Measurements from ENCODE around the gene PAK4. TPM values are rescaled to one million over a fixed set of nuclear protein-coding genes. Genes with fewer than 3 reads are reported as not detected.
A peak's percentile ranks its signal among the peaks of the same experiment; 100 is the strongest.

PAK4 gene
- total RNA-seq, 1 donor from 2014 or later = 8.5 TPM

DNA sequence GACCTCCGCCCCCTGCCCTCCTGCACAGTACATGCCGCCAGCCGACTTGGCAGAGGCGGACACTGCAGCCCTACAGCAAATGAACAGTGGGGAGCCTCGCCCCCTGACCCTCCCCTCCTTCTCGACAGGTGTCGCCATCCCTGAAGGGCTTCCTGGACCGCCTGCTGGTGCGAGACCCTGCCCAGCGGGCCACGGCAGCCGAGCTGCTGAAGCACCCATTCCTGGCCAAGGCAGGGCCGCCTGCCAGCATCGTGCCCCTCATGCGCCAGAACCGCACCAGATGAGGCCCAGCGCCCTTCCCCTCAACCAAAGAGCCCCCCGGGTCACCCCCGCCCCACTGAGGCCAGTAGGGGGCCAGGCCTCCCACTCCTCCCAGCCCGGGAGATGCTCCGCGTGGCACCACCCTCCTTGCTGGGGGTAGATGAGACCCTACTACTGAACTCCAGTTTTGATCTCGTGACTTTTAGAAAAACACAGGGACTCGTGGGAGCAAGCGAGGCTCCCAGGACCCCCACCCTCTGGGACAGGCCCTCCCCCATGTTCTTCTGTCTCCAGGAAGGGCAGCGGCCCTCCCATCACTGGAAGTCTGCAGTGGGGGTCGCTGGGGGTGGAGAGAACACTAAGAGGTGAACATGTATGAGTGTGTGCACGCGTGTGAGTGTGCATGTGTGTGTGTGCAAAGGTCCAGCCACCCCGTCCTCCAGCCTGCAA lies 52.9 kb downstream of the PAK4 start:
- DNase-seq (ENCODE audit: low read depth) = no peak

DNA sequence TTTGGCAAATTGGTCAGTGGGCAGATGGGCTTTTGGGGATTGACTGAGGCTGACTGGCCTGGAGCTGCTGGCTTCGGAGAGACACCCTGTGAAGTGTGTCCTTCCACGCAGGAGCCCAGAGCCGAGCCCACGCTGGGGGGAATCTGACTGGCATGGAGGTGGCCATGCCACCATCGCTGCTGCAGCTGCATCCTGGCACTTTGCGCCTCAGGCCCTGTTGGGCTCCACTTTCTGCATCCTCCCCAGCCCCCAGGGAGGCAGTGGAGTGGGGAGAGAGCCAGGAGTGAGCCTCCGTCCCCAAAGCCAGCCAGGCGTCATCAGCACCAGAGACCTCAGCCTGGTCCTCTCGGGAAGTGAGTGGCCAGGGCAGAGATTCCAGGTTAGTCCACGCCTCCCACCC lies 54.2 kb downstream of the PAK4 start:
- DNase-seq (ENCODE audit: low read depth) = no peak

DNA sequence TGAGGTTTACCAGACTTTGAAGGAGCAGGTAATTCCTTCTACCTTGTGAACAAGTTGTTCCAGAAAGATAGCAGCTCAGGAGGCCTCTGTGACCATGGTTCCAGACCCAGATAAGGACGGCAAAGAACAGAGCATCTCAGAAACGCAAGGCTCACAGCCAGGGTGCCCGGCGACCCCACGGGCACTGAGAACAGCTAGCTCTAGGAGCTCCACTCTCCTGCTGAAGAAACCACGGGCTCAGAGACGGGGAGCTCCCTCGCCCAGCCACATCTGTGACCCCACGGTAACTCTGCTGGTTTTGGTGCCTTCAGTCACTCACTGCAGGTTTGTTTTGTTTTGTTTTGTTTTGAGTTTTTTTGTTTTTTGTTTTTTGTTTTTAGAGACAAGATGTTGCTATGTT lies 55.2 kb downstream of the PAK4 start:
- no peak for DNase-seq (ENCODE audit: low read depth)

DNA sequence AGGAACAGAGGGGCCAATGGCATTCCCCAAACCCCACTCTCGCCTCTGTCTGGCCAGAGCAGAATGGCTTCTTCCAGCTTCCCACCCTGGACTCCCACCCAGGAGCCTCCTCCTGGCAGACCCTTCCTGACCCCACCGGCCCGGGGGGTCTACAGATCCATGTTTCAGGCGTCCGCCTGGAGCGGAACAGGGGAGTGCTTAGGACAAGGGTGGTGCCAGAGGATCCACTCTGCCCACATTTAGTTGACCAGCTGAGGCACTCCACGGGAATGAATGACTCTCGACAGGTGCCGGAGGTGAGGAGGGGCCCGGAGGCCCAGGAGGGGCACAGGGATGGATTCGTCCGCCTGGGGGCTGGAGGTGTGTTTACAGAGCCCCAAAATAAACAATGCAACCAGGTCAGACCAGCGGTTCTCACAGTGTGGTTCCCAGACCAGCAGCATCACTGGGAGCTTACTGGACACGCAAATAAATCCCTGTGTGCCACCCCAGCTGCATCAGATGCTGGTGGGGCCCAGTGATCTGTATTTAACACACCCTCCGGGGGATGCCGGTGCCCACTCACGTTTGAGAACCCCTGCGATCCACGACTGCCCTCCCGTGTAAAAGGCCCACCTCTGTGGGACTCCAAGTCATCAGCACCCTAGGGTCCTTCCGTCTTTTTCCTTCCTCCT lies 56.1 kb downstream of the PAK4 start:
- no peak for DNase-seq (ENCODE audit: low read depth)

DNA sequence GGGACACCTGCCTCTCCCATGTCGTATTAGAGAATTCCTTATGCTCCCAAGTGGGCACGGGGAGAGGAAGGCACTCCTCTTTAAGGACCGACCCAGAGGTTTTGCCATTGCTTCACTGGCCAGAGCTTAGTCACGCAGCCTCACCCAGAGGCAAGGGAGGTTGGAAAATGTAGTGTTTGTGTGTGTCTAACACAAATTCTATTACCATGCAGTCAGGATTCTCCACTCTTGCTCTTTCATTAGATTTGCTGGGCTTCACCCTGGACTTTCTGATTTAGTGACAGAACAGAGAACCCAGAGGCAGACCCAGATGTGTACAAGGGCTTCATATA lies 56.6 kb downstream of the PAK4 start:
- no peak for DNase-seq (ENCODE audit: low read depth)

DNA sequence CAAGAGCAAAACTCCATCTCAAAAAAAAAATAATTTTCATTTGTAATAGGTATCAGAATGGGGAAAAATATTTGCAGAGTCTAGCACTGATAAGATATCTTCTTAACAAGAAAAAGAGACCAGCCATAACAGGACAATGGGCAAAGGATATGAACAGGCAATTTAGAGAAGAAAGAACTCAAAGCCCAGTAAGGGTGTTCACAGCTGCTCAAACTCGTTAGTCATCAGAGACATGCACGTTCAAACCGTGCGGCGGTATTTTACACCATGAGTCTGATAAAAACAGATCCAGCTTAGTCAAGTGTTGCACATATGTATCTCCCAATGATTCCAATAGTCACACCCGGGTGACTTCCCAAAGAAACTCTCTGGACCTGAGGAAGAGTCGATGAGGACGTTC lies 57.5 kb downstream of the PAK4 start:
- no peak for DNase-seq (ENCODE audit: low read depth)

DNA sequence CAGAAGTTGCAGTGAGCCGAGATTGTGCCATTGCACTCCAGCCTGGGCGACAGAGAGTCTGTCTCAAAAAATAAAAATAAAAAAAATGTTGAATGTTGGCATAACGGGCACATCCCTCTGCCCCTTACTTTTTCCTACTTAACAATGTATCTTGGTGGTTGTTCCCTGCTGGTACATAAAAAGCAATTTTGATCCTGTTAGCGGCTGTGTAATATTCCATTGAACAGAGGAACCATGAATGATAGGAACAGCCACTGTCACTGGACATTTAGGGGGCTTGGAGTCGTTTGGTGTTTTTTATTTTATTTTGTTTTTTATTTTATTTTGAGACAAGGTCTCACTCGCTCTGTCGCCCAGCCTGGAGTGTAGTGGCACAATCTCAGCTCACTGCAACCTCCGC lies 60.8 kb downstream of the PAK4 start:
- DNase-seq (ENCODE audit: low read depth) = no peak

DNA sequence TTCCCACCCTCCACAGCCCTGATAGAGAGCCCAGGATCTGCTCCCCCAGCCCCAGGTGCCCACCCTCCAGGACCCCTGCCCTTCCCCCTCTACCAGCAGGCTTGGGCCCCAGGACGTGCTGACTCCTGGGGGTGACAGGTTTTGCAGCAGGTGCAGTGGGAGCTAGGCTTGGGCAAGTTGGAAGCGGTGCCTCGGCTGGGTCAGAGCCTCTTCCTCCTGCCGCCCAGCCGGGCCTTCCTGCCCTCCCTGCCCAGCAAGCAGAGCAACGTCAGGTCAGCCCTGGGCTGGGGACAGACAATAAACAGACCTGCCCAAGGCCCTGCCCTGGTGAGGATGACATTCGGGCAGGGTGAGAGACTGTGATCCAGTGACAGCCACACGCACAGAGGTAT lies 62.0 kb downstream of the PAK4 start:
- no peak for DNase-seq (ENCODE audit: low read depth)

DNA sequence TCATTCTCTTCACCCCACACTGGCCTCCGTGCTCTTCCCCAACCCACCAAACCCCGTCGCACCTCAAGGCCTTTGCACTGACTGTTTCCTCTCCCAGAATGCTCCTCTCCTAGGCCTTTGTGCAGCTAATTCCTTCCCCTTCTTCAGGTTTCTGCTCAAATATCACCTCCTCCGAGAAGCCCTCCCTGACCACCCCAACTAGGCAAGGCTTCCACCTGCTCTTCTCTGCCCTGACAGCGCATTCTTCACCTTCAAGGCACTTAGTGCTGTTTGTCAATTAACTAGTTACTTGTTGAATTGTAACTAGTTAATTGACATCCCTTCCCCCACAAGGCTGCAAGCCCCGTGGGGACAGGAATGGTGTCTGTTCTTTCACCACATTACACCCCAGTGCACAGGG lies 63.4 kb downstream of the PAK4 start:
- no peak for DNase-seq (ENCODE audit: low read depth)

DNA sequence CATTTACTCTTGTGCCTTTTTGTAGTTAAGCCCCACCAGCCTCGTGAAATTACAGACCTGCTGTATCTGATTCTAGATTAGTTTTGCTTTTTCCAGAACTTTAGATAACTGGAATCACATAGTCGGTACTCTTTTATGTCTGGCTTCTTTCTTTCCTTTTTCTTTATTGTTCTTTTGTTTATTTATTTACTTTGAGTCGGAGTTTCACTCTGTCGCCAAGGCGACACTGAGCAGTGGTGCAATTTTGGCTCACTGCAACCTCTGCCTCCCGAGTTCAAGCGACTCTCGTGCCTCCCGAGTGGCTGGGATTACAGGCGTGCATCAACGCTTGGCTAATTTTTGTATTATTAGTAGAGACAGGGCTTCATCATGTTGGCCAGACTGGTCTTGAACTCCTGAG lies 65.2 kb downstream of the PAK4 start:
- no peak for DNase-seq (ENCODE audit: low read depth)

DNA sequence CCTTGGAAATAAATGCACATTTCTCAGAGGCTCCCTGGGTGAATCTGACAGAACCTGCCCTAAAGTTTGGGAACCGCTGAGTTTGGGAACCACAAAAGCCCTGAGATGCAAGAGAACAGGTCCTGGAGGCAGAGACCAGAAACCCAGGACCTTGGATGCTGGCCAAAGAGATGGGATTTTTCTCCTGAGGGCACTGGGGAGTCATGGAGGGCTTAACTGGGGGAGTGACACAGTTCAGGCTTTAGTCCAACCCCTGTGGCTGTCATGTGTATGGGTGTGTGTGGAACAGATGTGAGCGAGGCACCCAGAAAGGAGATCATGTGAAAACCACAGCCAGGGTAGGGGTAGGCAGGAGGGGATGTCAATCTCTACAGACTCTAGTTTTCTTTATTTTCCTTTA lies 67.3 kb downstream of the PAK4 start:
- peak; percentile 20 for DNase-seq (ENCODE audit: low read depth)

DNA sequence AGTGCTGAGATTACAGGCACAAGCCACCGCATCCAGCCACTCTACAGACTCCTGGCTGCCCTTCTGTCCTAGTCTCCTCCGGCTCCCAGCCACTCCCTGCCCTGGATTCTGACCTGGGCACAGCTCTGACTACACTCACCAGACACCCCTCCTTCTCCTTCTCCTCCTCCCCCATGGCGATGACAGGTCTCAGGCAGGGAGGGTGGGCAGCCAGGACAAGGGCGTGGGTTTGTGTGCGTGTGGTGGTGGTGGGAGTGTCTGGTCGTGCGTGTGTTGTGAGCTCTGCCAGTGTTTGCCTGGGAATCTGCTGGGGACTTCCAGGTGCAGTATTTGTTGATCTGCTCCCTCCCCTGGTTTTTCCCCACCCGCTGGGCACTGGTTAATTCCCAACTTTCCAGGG lies 68.2 kb downstream of the PAK4 start:
- no peak for DNase-seq (ENCODE audit: low read depth)

DNA sequence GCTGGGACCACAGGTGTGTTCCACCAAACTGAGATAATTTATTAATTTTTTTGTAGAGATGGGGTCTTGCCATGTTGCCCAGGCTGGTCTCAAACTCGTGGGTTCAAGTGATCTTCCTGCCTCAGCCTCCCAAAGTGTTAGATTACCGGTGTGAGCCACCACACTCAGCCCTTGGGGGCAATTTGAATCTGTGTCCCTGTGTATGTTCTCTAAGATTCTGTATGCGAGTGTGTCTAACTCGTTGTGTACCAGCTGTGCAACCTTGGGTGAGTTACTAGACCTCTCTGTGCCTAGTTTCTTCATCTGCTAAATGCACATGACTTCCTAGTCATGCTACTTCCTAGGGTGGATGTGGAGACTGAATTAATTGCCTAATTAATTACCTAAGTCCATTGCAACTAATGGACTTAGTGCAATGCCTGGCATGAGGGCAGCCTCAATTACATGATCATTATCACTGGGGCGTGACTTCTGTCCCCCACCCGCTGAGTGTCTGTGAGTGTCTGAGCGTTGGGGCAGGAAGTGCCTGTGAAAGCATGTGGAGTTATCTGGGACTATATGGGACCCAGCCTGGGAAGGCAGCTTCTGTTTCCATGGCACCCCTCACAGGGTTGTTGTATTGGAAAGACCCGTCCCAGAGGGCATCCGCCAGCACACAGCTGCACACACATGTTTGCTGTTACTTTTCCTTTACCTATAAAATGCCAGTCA lies 69.4 kb downstream of the PAK4 start:
- no peak for DNase-seq (ENCODE audit: low read depth)

DNA sequence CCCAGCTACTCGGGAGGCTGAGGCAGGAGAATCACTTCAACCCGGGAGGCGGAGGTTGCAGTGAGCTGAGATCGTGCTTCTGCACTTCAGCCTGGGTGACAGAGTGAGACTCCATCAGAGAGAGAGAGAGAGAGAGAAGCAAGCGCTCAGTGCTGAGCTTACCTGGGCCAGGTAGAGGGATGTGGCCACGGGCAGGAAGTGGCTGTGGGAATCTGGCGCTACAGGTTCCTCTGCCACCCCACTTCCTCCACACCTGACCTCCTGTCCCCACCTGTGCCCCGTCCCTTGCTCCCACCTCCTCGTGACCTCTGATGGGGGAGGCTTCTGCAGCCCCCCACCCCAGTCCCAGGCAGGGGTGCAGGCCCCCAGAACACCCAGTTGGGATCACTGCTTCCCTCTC lies 70.2 kb downstream of the PAK4 start:
- no peak for DNase-seq (ENCODE audit: low read depth)

DNA sequence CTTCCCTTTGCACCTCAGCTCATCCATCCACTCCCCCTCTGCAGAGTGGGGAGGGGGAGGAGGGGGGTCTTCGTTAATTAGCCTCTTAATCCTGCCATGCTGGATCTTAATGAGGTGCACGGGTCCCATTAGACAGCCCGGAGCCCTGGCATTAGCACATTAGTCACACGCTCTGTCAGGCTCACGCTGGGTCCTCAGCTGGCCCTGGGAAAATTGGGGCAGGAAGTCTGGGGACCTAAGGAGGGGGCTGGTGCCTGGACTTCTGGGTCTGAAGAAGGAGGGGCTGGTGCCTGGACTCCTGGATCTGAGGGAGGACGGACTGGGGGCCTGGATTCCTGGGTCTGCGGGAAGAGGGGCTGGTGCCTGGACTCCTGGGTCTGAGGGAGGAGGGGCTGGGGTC lies 70.7 kb downstream of the PAK4 start:
- no peak for DNase-seq (ENCODE audit: low read depth)

DNA sequence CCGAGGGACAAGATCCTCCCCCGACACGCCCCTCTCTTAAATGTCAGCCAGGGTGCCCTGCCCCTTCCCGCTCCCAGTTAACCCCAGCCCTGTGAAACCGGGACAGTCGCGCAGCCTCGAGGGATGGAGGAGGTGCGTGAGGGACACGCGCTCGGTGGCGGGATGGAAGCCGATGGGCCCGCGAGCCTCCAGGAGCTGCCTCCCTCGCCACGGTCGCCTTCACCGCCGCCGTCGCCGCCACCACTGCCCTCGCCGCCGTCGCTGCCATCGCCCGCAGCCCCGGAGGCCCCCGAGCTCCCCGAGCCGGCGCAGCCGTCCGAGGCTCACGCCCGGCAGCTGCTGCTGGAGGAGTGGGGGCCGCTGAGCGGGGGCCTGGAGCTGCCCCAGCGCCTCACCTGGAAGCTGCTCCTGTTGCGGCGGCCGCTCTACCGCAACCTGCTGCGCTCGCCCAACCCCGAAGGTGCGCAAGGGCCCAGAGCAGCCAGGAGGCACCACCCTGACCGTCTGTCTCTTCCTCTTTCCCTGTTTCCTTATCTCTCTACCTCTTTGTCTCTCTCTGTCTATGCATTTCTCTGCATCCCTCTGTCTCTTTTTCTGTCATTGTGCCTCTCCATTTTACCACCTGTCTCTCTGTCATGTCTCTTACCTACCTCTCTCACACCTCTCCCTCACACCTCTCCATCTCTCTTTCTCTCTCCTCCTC lies 71.4 kb downstream of the PAK4 start, which contains the start of gene NCCRP1:
Gene NCCRP1 (plus strand): TSS at position 105 of the 703 bp plus-strand sequence. CDS start 19 bp downstream, at position 124.
- DNase-seq (ENCODE audit: low read depth) = no peak

DNA sequence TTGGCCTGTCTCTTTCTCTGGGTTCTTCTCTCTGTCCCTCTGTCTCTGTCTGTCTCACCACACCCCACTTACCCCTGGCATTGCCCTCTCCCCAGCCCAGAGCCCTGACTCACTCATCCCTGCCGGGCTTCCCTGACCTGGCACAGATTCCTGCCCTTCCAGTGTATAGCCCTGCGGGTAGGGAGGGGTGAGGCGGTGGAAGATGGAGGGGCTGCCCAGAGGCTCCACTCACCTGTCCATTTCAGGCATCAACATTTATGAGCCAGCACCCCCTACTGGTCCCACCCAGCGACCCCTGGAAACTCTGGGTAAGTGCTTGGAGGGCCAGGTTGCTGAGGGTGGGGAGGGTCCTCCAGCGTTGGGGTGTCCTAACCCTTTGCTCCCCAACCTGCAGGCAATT lies 72.2 kb downstream of the PAK4 start:
- no peak for DNase-seq (ENCODE audit: low read depth)

DNA sequence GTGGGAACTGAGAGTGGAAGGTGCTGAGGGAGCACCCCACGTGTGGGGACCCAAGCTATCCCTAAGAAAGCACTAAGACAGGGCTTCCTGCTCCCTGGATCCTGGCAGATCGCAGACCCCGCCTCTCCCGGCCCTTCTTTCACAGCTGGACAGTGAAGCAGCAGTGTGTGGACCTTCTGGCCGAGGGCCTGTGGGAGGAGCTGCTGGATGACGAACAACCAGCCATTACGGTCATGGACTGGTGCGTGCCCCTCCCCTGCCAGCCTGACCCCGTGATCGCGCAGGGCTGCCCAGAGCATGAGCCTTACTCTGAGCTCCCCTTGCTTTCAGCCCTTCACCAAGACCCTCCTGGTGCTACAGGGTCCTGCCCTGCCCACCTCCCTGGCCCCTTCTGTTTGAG lies 73.4 kb downstream of the PAK4 start:
- DNase-seq (ENCODE audit: low read depth) = peak; percentile 68

DNA sequence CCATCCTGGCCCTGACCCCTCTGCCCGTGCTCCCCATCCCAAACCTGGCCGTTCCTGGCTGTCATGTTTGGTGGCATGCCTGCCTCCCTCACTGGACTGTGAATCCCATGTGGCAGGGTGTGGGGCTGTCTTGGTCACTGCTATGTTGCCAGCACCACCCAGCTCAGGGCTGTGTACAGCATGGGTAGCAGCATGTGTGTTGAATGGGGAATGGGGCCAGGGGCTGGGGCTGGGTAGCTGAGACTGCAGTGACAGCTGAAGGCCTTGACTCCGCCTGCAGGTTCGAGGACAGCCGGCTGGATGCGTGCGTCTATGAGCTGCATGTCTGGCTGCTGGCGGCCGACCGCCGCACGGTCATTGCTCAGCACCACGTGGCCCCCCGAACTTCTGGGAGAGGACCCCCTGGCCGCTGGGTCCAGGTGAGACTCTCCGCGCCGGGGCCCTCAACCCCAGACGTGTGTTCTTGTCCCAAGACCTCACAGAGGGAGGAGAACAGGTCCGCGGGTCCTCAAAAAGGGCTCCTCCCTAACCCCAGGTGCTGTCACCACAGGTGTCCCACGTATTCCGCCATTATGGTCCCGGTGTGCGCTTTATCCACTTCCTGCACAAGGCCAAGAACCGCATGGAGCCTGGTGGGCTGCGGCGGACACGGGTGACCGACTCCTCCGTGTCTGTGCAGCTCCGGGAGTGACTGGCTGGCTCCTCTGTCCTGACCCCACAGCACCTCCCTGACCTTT lies 74.6 kb downstream of the PAK4 start:
- no peak for DNase-seq (ENCODE audit: low read depth)

DNA sequence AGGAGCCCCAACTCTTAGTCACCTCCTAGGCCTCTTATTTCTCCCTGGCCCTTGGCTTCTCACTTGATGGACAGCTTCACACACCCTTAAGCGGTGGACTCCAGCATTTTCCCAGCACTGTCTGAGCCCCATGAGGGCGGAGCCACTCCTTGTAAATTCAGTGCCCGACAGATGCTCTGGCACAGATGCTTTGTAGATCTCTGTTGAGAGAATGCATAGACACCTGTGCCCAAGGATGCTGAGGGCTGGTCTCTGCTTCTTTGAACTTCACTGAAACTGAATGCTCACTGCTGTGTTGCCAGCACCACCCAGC lies 75.2 kb downstream of the PAK4 start:
- no peak for DNase-seq (ENCODE audit: low read depth)

DNA sequence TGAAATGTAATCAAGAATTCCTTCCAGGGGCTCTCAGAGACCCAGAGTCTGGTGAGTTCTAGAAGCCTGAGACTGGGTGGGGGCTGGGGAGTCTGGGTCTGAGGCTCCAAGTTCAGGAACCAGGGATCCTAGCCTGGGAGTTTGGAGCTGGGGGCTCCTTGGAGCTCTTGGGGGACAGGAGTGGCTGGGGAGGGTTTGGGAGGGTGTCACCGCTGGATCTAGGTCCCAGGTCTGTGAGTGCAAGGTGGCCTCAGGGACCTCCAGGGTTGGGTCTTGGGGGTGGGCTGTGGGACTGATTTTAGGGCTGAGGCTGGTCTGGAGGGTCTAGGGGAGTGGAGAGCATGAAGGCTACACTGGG lies 77.4 kb downstream of the PAK4 start:
- DNase-seq (ENCODE audit: low read depth) = no peak

Data from myocyte (in vitro differentiated cells).